ENCODE results near the gene SEPTIN2.

DNA sequence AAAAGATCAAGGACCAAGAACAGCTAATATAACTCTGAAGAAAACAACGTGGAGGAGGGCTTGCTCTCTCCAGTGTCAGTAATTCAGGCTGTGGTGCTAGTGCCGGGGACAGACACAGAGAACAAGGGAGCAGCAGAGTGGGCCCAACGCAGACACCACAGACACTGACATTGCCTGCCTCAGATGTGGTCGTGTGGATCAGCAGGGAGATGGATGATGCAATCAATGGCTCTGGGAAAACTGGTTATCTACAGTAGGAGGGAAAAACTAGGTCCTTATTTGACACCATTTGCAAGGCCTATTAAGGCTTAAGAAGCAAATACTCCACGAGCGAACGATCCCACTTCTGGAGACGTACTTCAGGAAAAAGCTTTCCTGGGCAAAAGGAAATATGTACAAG lies 36.3 kb upstream of the SEPTIN2 start:
- no peak for TF ChIP-seq YY1 (IDR thresholded peaks at IDR 0.05; ENCODE audit: insufficient read depth, insufficient read length)
- TF ChIP-seq ZNF274 (IDR thresholded peaks at IDR 0.05; ENCODE audit: low read depth, low read length), result no peak

Data from NT2/D1 (cell line).